CD4-positive, alpha-beta T cell treated with Interleukin-4 for 4 hours (primary cell): ENCODE data around the gene PRR18.
"Not testable (repeated sequence)": the region's sequence is repeated elsewhere in the genome, so short reads cannot be mapped to it uniquely, and the experiment has no call there.

Source experiments
- DNase-seq: peaks from one replicate; pipeline ENCODE4 v3.0.0-alpha.2; 2020

Gene PRR18, protein sequence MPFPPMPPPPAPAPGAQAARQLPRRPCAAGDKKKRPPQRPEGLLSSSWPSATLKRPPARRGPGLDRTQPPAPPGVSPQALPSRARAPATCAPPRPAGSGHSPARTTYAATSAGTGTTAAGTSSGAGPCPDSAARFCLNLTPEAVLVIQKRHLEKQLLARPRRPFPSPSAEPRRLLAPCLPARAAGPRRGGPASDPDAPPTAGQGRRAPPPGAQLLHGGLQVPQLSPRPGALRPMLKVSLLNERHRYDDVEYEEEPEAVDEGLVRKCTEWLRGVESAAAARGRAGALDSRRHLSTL

GRCh38 chr6:166308033-166308768 is at the start of gene PRR18:
Gene PRR18 (minus strand): TSS chr6:166308392. CDS start chr6:166308142, 250 bp downstream.
- no peak for DNase-seq

DNA sequence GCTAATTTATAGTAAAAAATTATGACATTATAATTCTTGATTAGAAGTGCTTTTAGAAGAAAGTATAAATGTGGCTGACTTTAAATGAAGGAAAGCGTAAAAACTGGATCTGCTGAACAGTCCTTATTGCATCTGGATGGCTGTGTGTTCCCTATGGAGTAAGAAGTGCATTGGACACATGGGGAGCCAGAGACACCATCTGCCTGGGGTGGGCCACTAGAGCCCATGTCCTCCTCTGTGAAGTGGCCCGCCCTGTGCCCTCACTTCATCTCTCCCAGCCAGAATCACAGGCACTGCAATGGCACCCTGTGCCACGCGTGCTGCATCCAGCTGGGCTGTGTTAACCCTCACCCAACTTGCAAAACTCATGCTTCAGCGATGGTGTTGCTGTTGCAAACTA is 47.4 kb upstream of the PRR18 start:
- no peak for DNase-seq

- no peak for DNase-seq
These were observed 46.8 kb upstream of the PRR18 start for GRCh38 chr6:166354965-166355364.

DNA sequence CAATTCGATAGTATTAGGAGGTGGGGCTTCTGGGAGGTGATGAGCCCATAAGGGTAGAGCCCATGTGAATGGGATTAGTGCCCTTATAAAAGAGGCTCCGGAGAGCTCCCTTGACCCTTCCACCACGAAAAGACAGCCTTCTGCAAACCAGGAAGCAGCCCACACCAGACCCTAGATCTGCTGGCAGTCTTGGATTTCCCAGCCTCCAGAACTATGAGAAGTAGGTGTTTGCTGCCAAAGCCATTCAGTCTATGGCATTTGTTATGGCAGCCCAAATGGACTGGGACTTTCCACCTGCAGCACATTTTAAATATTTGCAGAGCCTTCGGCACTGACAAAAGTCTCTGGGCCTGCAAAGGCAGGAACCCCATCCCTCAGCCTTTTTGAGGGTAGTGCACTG is 46.0 kb upstream of the PRR18 start:
- DNase-seq, result no peak

DNA sequence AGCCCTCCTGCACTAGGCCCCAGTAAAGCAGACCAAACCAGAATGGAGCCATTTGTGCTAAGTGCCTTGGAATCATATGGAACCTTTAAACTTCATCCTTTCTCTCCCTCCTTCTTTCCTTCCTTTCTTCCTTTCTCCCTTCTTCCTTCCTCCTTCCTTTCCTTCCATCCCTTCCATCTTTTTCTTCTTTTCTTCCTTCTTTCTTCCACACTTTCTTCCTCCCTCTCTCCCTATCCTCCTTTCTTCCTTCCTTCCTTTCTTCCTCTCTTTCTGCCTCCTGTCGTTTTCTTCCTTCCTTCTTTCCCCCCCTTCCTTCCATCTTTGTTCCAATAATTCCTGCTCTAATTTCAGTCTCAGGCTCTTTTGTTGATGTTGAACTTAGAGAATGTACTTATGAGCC is 45.3 kb upstream of the PRR18 start:
- no peak for DNase-seq

GRCh38 chr6:166352923-166353322 is 44.7 kb upstream of the PRR18 start:
- DNase-seq, result no peak

DNA sequence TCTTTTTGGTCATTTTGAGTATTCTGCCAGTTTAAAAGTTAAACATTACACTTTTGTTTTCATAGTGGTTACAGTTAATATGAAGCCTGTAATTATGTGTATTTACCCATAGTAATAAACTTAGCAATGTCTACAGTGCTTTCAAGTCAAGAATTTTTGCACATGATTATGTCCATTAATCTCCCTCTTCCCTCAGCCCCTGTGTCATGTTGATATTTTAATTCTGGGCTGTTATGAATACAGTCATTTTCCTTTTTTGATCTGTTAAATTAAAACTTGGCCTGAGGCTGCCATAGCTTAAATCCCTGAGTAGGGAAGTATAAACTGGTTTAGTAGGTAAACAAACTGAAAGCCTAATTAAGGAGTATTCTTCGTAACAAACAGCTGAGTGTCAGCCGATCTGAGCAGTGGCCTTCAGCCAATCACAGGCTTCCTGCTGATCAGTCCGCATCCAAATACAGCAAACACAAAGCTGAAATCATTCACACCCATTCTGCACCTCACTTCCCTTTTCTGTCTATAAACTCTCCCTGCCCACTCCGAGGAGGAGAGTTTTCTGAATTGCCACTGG is 43.6 kb upstream of the PRR18 start:
- no peak for DNase-seq

DNA sequence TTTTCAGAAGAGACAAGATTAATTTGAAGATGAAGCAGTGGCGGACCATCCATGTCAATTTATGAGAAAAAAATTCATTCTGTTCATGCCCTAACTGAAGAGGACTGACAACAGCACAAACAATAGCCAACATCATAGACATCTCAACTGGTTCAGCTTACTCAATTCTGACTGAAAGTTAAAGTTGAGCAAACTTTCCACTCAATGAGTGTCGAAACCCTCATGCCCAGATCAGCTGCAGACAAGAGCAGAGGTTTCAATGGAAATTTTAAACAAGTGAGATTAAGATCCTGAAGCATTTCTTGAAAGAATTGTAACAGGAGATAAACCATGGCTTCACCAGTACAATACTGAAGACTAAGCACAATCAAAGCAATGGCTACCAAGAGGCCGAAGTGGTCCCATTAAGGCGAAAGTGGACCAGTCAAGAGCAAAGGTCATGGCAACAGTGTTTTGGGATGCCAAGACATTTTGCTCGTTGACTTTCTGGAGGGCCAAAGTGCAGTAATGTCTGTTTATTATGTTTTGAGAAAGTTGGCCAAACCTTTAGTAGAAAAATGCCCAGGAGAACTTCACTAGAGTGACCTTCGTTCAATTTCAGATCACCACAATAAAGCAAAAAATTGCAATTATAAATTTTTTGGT is 40.2 kb upstream of the PRR18 start:
- no peak for DNase-seq

- DNase-seq, result no peak
These were observed 38.8 kb upstream of the PRR18 start for GRCh38 chr6:166346965-166347364.

GRCh38 chr6:166346449-166346848 is 38.3 kb upstream of the PRR18 start:
- DNase-seq, result no peak

GRCh38 chr6:166345672-166346071 is 37.5 kb upstream of the PRR18 start:
- DNase-seq, result not testable (repeated sequence)

DNA sequence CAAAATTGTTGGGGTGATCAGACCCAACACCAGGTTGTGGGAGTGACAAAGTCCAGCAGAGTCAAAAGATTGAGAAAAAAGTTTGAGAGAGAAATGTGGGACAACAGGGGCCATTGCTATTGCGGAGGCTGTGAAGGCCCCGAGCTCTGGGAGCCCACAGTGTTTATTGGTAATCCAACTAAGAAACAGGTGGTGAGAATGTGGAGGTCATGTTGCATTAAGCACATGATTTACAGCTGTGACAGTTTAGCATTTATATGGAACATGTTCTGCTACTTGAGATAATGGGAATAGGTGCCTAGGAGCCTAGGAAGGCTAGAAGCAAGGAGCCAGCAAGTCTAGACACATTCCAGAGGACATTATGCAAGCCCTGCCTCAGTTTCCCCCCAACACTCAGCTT is 36.7 kb upstream of the PRR18 start:
- DNase-seq, result not testable (repeated sequence)

- no peak for DNase-seq
These were observed 36.0 kb upstream of the PRR18 start for GRCh38 chr6:166344240-166344639.

GRCh38 chr6:166343150-166343487 is 34.9 kb upstream of the PRR18 start:
- no peak for DNase-seq

- peak; percentile 68 for DNase-seq
These were observed 34.4 kb upstream of the PRR18 start, which contains the start of gene SFT2D1 for GRCh38 chr6:166342349-166343149. Gene SFT2D1 (minus strand): TSS chr6:166342545. CDS start chr6:166342481, 64 bp downstream.

DNA sequence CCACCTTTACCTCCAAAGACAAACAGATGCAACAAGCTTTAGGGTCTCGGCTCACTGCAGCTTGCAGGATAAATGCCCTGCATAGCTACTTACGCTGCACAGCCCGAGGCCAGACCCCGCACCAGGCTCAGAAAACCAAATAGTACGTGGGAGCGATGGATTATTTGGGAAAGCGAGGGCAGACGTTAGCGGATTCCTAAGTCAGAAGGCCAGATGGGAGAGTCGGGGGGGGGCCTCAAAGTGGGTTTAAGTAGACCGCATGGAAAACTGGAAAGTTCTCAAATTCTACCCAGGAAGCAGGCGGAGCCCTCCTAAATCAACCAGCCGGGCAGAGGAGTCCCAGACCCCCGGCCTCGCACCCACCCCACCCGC is 33.8 kb upstream of the PRR18 start:
- no peak for DNase-seq

DNA sequence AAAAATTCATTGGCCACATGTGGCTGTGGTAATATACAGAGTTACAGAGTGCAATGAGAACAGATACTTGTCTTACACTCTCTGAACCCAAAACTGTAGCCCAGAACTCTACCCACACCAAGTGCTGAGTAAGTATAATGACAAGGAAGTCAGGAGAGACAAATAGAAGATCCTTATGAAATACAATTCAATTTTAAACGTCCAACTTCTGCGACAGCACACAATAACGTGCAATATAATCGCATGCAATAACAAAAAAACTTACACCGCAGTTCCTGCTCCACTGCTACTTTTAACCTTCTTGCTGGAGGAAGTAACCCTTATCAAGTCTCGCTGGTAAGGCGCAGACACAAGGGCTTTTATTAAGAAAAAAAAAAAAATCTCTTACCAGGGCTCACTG is 33.3 kb upstream of the PRR18 start:
- DNase-seq, result no peak

GRCh38 chr6:166338854-166339253 is 30.7 kb upstream of the PRR18 start:
- DNase-seq, result no peak

- no peak for DNase-seq
These were observed 28.7 kb upstream of the PRR18 start for GRCh38 chr6:166336847-166337246.

DNA sequence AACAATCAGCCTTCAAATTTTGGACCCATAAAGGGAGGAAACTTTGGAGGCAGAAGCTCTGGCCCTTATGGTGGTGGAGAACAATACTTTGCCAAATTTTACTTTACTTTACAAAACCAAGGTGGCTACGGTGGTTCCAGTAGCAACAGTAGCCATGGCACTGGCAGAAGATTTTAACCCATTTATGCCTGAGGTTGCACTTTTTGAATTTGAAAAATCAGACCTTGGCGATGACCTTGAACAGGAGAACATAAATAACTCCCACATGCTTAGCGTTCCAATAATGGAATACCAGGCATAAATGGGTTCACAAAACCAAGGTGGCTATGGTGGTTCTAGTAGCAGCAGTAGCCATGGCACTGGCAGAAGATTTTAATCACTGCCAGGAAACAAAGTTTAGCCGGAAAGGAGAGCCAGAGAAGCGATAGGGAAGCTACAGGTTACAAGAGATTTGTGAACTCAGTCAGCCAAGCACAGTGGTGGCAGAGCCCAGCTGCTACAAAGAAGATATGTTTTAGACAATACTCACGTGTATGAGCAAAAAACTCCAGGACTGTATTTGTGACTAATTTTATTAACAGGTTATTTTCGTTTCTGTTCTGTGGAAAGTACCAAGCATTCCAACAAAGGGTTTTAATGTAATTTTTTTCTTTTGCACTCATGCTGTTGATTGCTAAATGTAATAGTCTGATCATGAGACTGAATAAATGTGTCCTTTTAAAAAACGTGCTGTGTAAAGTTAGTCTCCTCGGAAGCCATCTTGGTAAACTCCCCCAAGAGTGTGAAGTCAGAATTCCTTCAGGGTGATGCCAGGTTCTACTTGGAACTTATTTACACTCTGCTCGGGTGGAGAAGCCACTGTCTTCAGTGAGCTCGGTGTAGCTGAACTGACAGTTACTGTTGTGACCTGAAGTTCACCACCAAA is 27.4 kb upstream of the PRR18 start:
- no peak for DNase-seq

- no peak for DNase-seq
These were observed 26.7 kb upstream of the PRR18 start for GRCh38 chr6:166334878-166335277.
